ENCODE results near the gene ANP32A. TPM values are rescaled to one million over a fixed set of nuclear protein-coding genes. Genes with fewer than 3 reads are reported as not detected.
"Not testable (repeated sequence)": the region's sequence is repeated elsewhere in the genome, so short reads cannot be mapped to it uniquely, and the experiment has no call there.

Gene ANP32A
- total RNA-seq: 38.5 TPM

DNA sequence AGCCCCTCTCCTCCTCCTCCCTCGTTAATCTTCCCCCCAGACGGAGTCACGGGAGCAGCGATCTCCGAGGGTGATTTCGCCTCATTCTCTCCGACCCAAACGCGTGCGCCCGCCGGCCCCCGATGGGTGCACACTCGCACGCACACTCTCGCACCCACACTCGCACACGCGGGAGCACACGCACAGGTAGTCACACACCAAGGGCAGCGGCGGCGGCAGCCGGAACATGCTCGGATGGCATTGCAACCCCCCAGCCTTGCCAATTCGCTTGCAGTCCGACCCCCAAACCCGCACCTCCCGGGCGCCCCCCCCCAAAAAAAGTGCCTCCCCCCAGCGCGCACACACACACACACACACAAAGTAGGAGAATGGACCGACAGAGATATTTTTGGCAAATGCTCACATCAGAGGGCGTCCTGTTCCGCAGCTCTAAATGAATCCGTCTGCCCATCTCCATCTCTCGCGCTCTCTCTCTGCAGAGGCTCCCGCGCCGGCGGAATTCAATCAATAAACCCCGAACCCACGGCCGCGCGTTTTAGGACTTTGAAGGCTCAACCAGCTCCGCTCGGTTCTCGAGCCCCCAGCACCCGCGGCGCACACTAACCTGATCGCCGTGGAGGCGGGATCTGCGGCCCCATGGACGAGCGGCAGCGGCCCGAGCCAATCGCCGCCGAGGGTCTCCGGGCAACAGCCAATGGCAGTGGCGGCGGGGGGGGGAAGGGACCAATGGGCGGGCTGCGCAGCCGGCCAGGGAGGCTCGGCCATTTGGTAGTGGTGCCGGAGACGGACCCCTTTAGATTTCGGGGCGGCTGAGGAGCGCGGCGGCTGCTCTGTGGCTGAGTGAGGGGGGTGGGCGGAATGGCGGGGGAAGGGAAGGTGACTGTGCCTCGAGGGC is at the start of gene ANP32A:
ANP32A (minus strand) TSS at position 601 of the 895 bp plus-strand sequence; CDS start at position 457, 144 bp downstream.
- peak; percentile 88 to 96 (median 92) for DNase-seq (ENCODE audit: low read depth in 2 of 3, low spot score in 2 of 3)

- no peak for DNase-seq (ENCODE audit: low read depth in 2 of 3, low spot score in 2 of 3)
Observed at GRCh38 chr15:68868296-68868695, 47.6 kb upstream of the ANP32A start.

DNA sequence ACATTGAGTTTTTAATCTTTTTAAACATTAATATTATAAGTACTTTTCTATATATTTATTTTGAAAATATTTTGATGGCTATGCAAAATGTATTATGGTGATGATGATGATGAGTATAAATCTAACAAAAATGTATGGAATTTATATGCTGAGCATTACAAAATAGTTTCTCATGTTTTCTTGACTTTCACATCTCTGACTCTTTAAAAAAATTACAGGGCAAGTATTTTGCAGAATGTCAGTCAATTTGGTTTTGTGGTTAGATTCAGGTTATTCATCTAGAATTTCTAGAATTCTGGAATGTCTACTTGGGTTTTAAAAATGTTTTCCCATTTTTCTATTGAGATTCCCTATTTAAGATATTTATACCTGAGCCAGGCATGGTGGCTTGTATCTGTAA is 41.7 kb upstream of the ANP32A start:
- DNase-seq (ENCODE audit: low read depth in 2 of 3, low spot score in 2 of 3): no peak

DNA sequence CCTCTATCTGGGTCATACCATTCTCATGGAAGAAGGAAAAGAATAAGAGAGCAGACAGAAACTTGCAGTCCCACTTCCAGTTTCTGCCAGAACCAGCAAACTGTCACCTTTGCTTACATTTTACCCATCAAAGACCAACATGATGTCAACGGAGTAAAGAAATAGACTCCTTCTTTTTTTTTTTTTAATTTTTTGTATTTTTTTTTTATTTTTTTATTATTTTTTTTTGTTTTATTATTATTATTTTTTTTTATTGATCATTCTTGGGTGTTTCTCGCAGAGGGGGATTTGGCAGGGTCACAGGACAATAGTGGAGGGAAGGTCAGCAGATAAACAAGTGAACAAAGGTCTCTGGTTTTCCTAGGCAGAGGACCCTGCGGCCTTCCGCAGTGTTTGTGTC is 38.0 kb upstream of the ANP32A start:
- DNase-seq (ENCODE audit: low read depth in 2 of 3, low spot score in 2 of 3): not testable (repeated sequence)

GRCh38 chr15:68857443-68857842 is 36.7 kb upstream of the ANP32A start:
- not testable (repeated sequence) for DNase-seq (ENCODE audit: low read depth in 2 of 3, low spot score in 2 of 3)

DNA sequence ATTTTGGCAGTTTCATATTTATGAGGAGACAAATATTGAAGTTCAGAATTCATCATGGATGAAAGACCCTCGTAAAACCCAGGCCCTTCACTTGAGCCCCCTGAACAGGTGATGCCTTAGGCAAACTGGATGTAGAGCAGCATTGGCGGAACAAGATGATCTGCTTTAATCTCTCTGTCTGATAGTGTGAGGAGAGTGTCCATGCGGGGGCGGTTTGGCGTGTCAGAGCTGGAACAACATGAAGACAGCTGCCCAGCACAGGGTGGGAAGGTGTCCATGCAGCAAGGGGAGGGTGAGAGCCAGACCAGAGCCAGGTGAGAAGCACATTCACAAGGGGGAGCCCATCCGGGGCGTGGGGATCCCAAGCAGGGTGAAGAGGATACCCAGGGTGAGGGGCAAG is 31.8 kb upstream of the ANP32A start:
- DNase-seq (ENCODE audit: low read depth in 2 of 3, low spot score in 2 of 3): no peak

DNA sequence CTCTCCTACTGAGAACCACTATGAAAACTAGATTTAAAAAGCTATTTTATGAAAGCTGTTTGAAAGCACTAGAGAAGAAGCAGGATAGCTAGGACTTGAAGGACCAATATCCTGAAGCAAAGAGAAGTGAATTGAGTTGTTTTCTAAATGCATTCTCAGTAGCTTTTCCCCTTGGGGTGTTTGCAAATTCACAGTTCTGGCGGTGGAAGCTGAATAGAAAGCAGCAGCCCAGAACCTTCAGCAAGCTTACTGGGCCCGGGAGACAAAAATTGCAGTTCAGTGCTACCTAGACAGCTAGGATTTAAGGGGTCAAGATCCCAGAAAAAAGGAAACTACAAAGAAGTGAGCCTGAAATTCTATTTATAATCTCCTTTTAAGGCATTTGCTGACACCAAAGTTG is 31.3 kb upstream of the ANP32A start:
- no peak for DNase-seq (ENCODE audit: low read depth in 2 of 3, low spot score in 2 of 3)

- no peak for DNase-seq (ENCODE audit: low read depth in 2 of 3, low spot score in 2 of 3)
Observed at GRCh38 chr15:68849497-68849896, 28.8 kb upstream of the ANP32A start.

DNA sequence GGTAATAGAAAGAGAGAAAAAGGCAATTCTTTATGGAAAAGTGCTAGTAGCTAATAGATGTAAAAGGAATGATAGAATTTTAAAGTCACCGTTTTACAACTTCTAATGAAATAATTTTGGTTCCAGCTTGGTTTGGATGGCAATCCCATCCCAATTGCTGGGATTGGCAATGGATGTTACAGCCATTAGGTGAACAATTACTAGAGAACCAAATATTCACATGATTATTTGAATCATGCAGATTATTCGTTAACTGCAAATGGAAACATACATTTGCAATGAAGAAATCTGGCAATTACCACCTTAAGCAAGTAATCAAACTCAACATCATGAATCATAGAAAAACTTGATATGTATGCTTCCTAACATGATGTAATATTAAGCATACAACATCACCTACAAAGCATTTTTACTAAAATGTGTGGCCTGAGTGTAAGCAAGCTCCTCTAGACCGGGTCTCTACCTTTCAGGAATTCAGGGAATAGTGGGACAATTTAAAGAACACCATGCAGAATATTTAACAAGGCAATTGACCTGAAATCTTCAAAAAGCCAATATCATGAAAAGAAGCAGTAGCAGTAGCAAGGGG is 26.2 kb upstream of the ANP32A start:
- DNase-seq (ENCODE audit: low read depth in 2 of 3, low spot score in 2 of 3): no peak

DNA sequence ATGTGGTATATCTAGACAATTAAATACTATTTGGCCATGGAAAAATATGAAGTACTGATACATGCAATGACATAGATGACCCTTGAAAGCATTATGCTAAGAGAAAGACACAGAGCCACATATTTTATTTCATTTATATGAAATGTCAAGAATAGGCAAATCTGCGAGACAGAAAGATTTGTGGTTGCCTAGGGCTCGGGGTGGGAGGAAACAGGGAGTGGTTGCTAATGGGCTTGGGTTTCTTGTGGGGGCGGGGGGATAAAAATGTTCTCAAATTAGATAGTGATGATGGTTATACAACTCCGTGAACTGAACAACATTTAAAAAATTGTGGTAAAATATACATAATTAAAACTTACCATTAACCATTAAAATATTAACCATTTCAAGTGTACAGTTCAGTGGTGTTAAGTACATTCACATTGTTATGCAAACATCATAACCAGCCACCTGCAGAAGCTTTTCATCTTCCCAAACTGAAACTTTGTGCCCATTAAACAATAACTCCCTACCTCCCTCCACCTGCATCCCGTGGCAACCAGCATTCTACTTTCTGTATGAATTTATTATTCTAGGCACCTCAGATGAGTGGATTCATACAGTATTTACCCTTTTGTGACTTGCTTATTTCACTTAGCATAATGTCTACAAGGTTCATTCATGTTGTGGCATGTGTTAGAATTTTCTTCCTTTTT is 24.3 kb upstream of the ANP32A start:
- no peak for DNase-seq (ENCODE audit: low read depth in 2 of 3, low spot score in 2 of 3)

DNA sequence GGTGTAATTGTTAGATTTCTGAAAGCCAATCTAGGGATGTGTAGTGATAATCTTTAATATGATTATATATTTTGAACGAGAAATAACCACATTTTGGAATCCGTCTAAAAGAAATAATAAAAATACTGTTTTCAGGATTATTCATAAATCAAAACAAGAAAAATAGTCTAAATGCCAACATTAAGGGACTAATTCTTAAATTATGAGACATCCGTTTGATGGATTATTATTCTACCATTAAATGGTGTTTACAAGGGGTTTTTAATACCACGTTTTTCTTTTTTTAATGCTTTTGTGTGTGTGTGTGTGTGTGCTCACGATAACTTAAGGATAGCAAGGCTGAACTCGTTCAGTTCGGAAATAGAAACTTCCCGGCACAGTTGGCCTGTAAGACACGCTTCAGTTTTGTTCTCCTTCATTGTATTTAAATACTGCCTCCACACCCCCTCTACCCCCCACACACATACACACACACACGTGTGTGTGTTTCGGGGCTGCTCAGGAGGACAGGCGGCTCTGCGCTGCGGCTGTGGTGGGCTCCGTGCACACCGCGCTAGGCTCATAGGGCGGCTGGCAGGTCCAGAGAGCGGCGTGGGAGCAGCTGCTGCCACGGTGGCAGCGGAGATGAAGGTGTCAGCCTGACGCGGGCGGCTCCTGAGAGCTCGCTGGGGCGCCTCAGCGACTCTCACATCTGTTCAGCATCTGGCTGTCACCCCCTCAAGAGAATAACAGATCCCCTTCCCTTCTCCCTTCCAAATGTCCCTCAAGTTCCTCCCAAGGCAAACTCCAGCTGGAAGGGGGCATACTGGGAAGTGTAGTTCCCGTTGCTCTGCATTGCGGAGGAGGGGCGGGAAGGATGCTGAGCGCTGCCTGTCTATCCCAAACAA is 23.0 kb upstream of the ANP32A start:
- peak in 1 of 3 donors; percentile 43 for DNase-seq (ENCODE audit: low read depth in 2 of 3, low spot score in 2 of 3)

DNA sequence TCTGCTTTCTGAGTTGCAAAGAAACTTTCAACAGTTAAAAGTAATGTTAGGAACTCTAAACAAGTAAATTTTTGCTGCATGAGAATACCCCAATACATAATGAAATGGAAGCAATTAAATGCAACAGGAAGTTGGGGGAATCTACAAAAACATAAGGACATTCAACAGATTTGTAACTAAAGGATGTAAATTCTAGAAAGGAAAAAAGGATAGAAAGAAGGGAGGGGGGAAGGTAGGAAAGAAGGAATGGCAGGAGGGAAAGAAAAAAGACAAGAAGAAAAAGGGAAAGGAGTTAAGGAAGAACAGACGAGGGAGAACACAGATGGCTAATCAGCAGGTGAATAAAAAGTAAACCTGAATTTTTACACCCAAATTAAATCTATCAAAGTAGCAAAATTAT is 22.3 kb upstream of the ANP32A start:
- no peak for DNase-seq (ENCODE audit: low read depth in 2 of 3, low spot score in 2 of 3)

DNA sequence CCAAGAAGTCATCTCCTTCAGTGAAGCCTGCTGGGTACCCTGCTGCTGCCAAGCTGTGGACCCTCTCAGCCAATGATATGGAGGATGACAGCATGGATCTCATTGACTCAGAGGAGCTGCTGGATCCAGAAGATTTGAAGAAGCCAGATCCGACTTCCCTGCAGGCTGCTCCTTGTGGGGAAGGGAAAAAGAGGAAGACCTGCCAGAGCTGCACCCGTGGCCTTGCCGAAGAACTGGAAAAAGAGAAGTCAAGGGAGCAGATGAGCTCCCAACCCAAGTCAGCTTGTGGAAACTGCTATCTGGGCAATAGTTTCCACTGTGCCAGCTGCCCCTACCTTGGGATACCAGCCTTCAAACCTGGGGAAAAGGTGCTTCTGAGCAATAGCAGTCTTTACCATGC is 13.7 kb upstream of the ANP32A start:
- no peak for DNase-seq (ENCODE audit: low read depth in 2 of 3, low spot score in 2 of 3)

GRCh38 chr15:68833700-68834331 is 13.1 kb upstream of the ANP32A start:
- no peak for DNase-seq (ENCODE audit: low read depth in 2 of 3, low spot score in 2 of 3)

DNA sequence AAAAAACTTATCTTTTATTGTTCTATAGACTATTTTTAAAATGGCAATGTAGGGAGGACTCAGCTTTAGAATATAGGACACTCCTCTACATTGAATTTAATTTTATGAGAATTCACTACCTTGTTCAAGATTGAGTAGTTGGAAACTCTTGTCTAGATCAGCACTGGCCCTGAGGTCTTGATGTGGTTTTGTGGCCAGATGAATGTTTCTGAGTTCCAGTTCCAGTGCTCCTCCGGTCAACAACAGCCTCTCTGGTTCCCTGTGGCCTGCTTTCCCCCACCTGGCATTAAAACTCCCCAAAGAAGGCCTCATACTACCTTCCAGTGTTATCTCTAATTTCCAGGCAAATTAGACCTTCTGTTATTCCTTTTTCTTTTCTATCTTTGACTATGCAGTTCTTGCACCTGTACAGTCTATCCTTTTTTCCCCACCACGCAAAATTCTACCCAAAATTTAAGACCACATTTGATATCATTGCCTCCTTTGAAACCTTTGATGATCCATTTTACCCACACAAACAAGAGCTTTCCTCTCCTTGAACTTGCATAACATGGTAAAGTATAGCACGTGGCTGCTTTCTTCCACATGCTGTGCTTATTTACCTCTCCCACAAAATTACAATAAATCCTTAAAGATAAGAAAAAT is 9.6 kb upstream of the ANP32A start:
- no peak for DNase-seq (ENCODE audit: low read depth in 2 of 3, low spot score in 2 of 3)

GRCh38 chr15:68829068-68829467 is 8.4 kb upstream of the ANP32A start:
- peak in 2 of 3 donors; percentile 43 to 68 for DNase-seq (ENCODE audit: low read depth in 2 of 3, low spot score in 2 of 3)

- no peak for DNase-seq (ENCODE audit: low read depth in 2 of 3, low spot score in 2 of 3)
Observed at GRCh38 chr15:68823561-68823960, 2.9 kb upstream of the ANP32A start.

GRCh38 chr15:68822818-68823217 is 2.1 kb upstream of the ANP32A start:
- no peak for DNase-seq (ENCODE audit: low read depth in 2 of 3, low spot score in 2 of 3)

GRCh38 chr15:68821841-68822381 is 1.2 kb upstream of the ANP32A start:
- peak in 1 of 3 donors; percentile 36 for DNase-seq (ENCODE audit: low read depth in 2 of 3, low spot score in 2 of 3)

Data from hematopoietic multipotent progenitor cell (in vitro differentiated cells).